ENCODE data around the gene FAM117B. TPM values are rescaled to one million over a fixed set of nuclear protein-coding genes. Genes with fewer than 3 reads are reported as not detected.

Gene FAM117B
- total RNA-seq, 1 experiment from 2014 or later: 9.1 TPM

DNA sequence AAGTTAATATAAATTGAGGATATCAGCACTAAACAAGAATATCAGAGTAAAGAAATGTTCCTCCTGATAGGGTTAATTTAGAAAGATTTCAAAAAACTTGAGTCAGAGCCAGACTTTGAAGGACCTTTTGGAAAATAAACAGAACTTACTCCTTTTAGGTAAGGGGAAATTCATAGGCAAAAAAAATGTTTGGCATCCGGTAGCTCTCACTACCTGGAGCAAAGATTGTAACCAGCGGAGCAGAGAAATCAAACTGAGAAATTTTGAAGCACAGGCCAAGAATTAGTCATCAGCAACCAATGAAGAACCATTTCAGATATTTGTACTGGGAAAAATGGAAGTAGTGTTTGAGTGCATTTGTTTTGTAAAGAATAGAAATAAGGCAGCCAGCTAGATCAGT, 123.8 kb downstream of the FAM117B start:
- ATAC-seq (no peak), DNase-seq (ENCODE audit: low read depth, low spot score) (no peak)
- CTCF ChIA-PET: no interaction called here
- Histone ChIP-seq H3K9ac (ENCODE audit: low read length) (no peak overlapping the region), H4K20me1 (ENCODE audit: insufficient read depth) (no peaks in the 10 kb centered on the region), H3K4me2 (ENCODE audit: low read length) (no peak overlapping the region), H3K4me1 (ENCODE audit: control insufficient read depth in 1 of 2, insufficient read depth in 2 of 2, low read length in 2 of 2) (no peaks in the 10 kb centered on the region), H2AFZ (ENCODE audit: low read depth, low read length, poor library complexity, severe bottlenecking) (no peak overlapping the region), H3K79me2 (ENCODE audit: insufficient read depth, low read length) (no peaks in the 10 kb centered on the region), H3K27ac (ENCODE audit: low read depth, low read length) (no peak overlapping the region), H3K9me3 (ENCODE audit: control insufficient read depth in 1 of 2, insufficient read depth in 1 of 2, low read depth in 1 of 2, low read length in 2 of 2) (no peaks in the 10 kb centered on the region), H3K27me3 (ENCODE audit: insufficient read depth, low read length) (no peaks in the 10 kb centered on the region), H3K4me3 (replicated peaks in 1 of 2; ENCODE audit: low read depth in 1 of 2, low read length in 2 of 2) (no peak overlapping the region), H3K36me3 (ENCODE audit: control insufficient read depth in 1 of 2, insufficient read depth in 2 of 2, low read length in 2 of 2) (no peaks in the 10 kb centered on the region; a peak in 1 of 4 replicates), H3K9me2 (ENCODE audit: insufficient read depth) (no peaks in the 10 kb centered on the region)
- RAD21 ChIA-PET (ENCODE audit: low non-redundant PET in 1 of 2, low total read pairs in 2 of 2, uncharacterized antibody in 2 of 2, unreplicated experiment in 2 of 2): no interaction called here
- intact Hi-C loops (cut with micrococcal nuclease): no loop called here
- BruUV-seq (replicated peaks): no TSS peak
- POLR2A ChIA-PET: no interaction called here
- no peak for TF ChIP-seq CBX3 (IDR thresholded peaks at IDR 0.05; ENCODE audit: low read depth)
- TF ChIP-seq EGR1 (IDR thresholded peaks at IDR 0.05; ENCODE audit: low read depth): no peak
- TF ChIP-seq ZNF274 (IDR thresholded peaks at IDR 0.05; ENCODE audit: low read depth, low read length): no peak
- no peak for TF ChIP-seq SP1 (IDR thresholded peaks at IDR 0.05; ENCODE audit: low read depth)
- TF ChIP-seq, protein P1, sequence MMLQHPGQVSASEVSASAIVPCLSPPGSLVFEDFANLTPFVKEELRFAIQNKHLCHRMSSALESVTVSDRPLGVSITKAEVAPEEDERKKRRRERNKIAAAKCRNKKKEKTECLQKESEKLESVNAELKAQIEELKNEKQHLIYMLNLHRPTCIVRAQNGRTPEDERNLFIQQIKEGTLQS (IDR thresholded peaks at IDR 0.05): no peak
- no peak for TF ChIP-seq TCF7L2 (IDR thresholded peaks at IDR 0.05; ENCODE audit: borderline replicate concordance, extremely low read depth, insufficient read depth, insufficient read length)
- TF ChIP-seq JUND (IDR thresholded peaks at IDR 0.05): no peak
- TF ChIP-seq YY1 (IDR thresholded peaks at IDR 0.05; ENCODE audit: extremely low read depth, insufficient replicate concordance, low read depth, low read length): no peak
- TF ChIP-seq, protein P2, sequence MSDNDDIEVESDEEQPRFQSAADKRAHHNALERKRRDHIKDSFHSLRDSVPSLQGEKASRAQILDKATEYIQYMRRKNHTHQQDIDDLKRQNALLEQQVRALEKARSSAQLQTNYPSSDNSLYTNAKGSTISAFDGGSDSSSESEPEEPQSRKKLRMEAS (IDR thresholded peaks at IDR 0.05): no peak
- no peak for TF ChIP-seq CEBPB (IDR thresholded peaks at IDR 0.05; ENCODE audit: low read depth)
- TF ChIP-seq, protein P3, sequence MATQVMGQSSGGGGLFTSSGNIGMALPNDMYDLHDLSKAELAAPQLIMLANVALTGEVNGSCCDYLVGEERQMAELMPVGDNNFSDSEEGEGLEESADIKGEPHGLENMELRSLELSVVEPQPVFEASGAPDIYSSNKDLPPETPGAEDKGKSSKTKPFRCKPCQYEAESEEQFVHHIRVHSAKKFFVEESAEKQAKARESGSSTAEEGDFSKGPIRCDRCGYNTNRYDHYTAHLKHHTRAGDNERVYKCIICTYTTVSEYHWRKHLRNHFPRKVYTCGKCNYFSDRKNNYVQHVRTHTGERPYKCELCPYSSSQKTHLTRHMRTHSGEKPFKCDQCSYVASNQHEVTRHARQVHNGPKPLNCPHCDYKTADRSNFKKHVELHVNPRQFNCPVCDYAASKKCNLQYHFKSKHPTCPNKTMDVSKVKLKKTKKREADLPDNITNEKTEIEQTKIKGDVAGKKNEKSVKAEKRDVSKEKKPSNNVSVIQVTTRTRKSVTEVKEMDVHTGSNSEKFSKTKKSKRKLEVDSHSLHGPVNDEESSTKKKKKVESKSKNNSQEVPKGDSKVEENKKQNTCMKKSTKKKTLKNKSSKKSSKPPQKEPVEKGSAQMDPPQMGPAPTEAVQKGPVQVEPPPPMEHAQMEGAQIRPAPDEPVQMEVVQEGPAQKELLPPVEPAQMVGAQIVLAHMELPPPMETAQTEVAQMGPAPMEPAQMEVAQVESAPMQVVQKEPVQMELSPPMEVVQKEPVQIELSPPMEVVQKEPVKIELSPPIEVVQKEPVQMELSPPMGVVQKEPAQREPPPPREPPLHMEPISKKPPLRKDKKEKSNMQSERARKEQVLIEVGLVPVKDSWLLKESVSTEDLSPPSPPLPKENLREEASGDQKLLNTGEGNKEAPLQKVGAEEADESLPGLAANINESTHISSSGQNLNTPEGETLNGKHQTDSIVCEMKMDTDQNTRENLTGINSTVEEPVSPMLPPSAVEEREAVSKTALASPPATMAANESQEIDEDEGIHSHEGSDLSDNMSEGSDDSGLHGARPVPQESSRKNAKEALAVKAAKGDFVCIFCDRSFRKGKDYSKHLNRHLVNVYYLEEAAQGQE (IDR thresholded peaks at IDR 0.05; ENCODE audit: low read depth): no peak
